Esophagus squamous epithelium (tissue), 4 donors: ENCODE results near the gene FOXP4.

Experiments used
- CTCF ChIP-seq, 6 experiments: fragments of 450-650 bp in 4 of 6; fragments of 200-600 bp in 2 of 6; sonication (generic) in 2 of 6; IDR thresholded peaks; one replicate each; pipeline ENCODE4 v1.5.1; 2016 to 2019; ENCODE audit warnings: antibody characterized with exemption in 6 of 6, mild to moderate bottlenecking in 4 of 6, moderate library complexity in 4 of 6
- POLR2A ChIP-seq, 4 donors: fragments of 450-650 bp; IDR thresholded peaks; one replicate each; pipeline ENCODE4 v1.6.1; 2017; ENCODE audit warnings: antibody characterized with exemption in 4 of 4, mild to moderate bottlenecking in 4 of 4, moderate library complexity in 3 of 4

- no peak for TF ChIP-seq CTCF (IDR thresholded peaks at IDR 0.05)
- TF ChIP-seq POLR2A (IDR thresholded peaks at IDR 0.05) = no peak
These were observed 60.9 kb downstream of the FOXP4 start for GRCh38 chr6:41607036-41607435.
